Measurements from ENCODE around the gene KCNAB1.

KCNAB1 gene

GRCh38 chr3:156323466-156323865 lies 203.1 kb downstream of the KCNAB1 start:
- DNase-seq: no peak

GRCh38 chr3:156330415-156330814 lies 210.0 kb downstream of the KCNAB1 start:
- DNase-seq: no peak

DNA sequence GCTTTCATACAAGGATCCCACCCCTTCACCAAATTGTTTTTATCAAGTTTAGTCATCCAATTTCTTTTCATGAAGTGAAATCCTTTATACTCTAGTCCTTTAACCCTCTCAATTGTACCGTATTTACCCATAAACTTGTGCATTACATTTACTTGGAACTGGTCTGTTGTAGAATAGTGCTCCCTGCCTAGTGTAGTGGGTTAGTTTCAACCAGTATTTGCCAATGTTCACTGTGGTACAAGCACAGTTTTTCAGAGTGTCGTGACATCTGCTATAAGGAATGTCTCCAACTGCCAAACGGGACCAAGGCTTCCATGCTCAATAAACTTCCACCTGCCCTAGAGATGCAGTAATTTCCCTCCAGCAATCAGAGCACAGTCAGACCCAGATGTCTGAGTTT lies 211.9 kb downstream of the KCNAB1 start:
- no peak for DNase-seq

DNA sequence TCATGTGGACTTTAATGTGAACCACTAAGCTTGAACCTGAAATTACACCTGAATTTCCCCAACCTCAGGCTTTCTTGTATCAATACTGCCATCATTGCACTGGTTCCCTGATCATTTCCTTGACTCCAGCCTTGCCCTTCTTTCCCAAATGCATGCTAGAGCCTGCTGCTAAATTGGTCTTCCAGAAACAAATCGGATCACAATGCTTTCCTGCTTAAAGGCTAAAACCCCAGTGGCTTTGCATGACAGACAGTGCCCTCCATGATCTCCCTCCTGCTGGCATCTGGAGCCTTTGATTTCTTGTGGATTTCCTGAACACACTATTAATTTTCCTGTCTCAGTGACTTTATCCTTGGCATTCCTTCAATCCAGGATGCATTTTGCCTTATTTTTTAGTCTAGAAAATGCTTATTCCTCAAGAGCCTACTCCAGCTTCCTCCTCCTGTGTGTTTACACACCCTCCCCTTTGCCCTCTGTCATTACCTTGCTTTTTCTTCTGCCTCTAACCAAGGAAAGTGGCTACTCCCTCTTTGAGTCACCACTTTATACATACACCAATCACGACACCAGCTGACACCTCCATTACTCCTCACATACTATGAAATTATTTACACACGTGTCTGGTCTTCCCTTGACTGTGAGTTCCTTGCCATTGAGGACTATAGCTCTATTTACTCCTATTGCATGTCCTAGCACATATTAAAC lies 214.6 kb downstream of the KCNAB1 start:
- DNase-seq: no peak

- no peak for DNase-seq
Observed at GRCh38 chr3:156339491-156339890, 219.1 kb downstream of the KCNAB1 start.

DNA sequence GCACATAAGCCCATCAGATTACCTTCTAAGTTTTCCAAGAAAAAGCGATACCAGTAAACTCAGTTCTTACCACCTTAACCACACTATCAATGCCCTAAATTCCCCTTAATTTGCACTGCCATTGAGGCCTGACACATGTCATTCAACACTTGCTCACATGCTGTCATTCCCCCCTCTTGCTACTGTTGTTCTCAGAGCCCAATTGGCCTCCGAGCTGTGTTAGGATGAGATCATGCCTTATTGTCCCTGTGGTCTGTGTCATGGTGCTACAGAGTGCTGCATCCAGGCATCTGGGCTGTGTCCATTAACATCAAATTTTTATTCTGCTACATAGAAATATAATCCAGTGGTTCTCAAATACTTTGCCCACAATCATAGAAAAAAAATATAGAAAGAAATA lies 221.0 kb downstream of the KCNAB1 start:
- peak in 1 of 14 donors; percentile 4 for DNase-seq

DNA sequence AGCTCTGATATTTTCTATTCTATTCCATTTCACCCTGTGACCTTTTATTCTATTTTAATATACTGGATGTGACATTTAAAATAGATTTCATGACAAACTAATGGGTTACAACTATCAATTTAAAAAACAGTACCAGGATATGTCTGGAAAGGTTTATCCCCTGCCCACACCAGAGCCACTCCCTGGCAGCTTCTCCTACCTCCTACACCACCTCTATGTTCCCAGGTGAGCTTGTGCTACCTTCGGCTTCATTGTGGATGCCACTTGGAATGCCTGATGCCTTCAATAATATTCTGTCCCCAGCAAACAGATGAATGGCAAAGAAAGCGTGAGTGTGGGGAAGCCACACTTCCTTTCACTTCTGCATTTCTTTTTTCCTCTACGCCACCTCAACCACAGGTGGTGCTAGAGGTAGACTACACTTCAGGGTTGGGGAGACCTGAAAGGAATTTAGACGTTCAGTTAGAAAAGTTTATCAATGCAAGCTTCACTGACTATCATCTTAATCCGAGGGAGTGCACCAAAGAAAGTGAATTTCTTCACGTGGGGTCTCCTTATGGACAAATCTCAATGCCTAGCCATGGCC lies 221.5 kb downstream of the KCNAB1 start:
- no peak for DNase-seq

GRCh38 chr3:156344215-156344614 lies 223.8 kb downstream of the KCNAB1 start:
- DNase-seq: no peak

DNA sequence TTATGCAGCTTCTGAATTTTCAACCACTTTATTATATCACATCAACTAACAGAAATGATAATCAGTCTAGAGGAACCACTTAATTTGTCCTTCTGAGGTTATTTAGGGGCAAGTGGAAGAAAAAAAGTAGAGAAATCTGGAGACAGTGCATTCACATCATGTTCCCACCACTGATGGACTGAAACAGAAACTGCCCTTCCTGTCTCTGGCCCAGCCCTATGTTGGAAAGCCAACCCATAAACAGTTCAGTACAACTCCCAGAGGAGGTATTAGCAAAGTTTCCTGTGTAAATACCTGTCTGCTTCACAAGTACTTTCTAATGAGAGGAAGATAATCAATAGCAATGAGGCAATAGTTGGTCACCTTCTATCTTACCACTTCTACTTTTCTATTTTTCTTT lies 228.7 kb downstream of the KCNAB1 start:
- DNase-seq: no peak

DNA sequence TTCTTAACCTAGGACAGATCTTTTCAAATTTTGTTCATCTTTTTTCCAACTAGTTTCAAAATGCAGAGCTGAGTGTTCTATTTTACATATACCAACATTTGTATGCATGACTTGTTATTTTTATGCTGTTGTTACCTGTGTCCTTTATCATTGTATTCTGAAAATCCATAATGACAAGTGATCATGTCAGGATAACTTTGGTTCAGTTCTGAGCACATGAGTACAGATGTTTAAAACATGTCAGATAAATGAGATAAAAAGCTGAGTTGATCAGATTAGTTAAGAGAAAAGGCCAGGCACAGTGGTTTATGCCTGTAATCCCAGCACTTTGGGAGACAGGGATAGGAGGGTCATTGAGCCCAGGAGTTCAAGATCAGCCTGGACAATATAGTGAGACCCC lies 229.6 kb downstream of the KCNAB1 start:
- no peak for DNase-seq

DNA sequence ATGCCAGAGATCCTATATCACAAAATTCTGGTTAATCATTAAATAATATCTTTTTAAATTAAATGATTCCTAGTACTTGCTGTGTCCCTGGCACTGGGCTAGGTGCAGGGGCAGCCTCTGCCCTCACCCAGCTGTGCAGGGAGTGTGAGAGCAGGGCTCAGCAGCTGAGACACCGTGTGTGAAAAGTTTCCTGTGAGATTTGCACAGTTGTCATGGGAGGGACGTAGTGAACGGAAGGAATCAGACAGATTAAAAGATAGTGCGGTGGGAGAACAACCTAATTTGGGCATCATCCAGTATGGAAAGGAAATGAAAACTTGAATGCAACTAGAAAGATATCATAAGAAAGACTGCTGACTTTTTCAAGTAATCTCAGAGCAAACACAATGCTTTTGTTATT lies 230.4 kb downstream of the KCNAB1 start:
- DNase-seq: no peak

GRCh38 chr3:156351783-156352182 lies 231.4 kb downstream of the KCNAB1 start:
- no peak for DNase-seq

DNA sequence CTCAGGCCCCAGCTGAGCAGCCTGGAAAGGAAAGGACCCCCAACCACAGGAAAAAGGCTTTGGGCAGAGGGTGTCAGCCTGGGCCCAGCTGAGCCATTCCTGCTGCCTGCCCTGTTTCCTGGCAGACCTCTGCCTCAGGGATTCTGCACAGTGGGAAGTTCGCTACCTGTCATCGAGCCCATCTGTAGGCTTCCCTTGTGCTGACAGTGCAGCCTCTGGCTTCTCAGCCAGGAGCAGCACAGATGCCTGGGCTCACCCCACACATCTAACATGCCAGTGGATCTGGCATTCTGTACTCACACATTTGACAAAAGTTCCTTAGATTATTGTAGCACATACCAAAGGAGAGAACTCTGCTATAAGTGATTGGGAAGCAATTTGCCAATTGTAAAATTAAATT lies 232.3 kb downstream of the KCNAB1 start:
- DNase-seq: no peak

- no peak for DNase-seq
Observed at GRCh38 chr3:156353563-156353962, 233.2 kb downstream of the KCNAB1 start.

GRCh38 chr3:156356537-156357363 lies 236.4 kb downstream of the KCNAB1 start:
- no peak for DNase-seq

DNA sequence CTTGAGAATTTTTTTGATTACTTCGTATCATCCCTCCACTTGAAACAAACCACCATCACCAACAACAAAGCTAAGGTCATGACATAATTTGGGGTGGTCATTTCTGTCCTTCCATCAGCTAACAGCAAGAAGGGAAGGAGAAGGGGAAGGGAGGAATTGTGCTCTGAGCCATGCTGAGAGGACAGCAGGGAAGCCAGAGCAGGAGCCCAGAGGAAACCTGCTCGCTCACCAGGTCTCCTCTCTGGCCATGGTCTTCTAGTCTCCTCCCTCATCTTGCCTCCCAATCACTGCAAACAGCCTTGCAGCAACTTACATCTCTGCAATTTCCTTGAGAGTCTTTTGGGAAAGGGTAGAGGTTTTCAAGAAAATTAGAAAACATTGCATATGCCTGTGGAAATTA lies 237.9 kb downstream of the KCNAB1 start:
- DNase-seq: no peak

DNA sequence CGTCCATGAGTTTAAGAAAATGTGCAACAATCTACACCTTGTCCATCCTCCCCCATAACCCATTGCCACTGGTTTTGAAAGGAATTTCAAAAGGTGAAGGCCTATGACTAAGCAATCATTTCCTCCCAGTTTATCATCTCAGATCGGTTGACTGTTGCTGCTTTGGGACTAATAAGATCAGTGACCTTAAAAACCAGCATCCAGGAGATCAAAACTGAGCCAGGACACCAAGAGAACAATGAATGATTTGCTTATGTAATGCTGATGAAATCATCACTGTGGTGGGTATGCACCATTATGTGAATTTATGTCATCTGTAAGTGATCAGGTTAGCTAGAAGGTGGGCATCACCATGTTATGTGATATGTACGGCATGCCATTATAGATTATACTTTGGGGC lies 239.0 kb downstream of the KCNAB1 start:
- DNase-seq: no peak

GRCh38 chr3:156360083-156360482 lies 239.7 kb downstream of the KCNAB1 start:
- DNase-seq: no peak

- no peak for DNase-seq
Observed at GRCh38 chr3:156360963-156361362, 240.6 kb downstream of the KCNAB1 start.

- DNase-seq: no peak
Observed at GRCh38 chr3:156366559-156366958, 246.2 kb downstream of the KCNAB1 start.

- DNase-seq: no peak
Observed at GRCh38 chr3:156368189-156368588, 247.8 kb downstream of the KCNAB1 start.

- DNase-seq: no peak
Observed at GRCh38 chr3:156371701-156372100, 251.3 kb downstream of the KCNAB1 start.

GRCh38 chr3:156373095-156373494 lies 252.7 kb downstream of the KCNAB1 start:
- DNase-seq: no peak

DNA sequence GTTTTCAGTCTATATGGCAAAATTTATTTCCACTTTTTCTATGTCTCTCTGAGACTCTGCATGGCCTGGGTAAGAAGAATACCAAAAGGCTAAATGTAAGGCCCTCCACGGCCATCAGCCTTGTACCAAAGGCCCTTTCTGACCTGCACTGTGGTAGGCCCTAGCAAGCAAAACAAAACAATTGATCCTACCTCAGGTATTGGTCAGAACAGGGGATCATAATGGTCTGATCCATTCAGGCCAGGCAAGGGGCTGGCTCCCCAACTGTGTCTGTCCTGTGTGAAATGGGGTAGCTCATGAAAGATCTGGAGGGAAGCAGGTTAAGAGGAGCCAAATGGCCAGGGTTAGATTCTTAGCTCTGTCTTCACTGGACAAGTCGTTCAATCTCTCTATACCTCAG lies 253.3 kb downstream of the KCNAB1 start:
- DNase-seq: no peak

All from C1 segment of cervical spinal cord (tissue), 14 donors.